NT2/D1 (cell line): ENCODE data around the gene PMIS2.

Experiments
- DNase-seq: peaks from one replicate; pipeline ENCODE4 v3.0.0-alpha.2; 2011; ENCODE audit warnings: low read depth, low spot score
- H3K27me3 ChIP-seq: 2 replicates; pipeline ENCODE4 v1.6.0; 2011; ENCODE audit warnings: mild to moderate bottlenecking; ENCODE audit not compliant: insufficient read length, insufficient read depth
- H3K36me3 ChIP-seq: 2 replicates; pipeline ENCODE4 v1.6.1; 2011; ENCODE audit warnings: mild to moderate bottlenecking, low read length, mixed read lengths; ENCODE audit not compliant: insufficient read depth, insufficient read length
- H3K4me1 ChIP-seq: 2 replicates; pipeline ENCODE4 v1.5.1; 2011; ENCODE audit not compliant: insufficient read depth, insufficient read length
- H3K4me3 ChIP-seq: 2 replicates; pipeline ENCODE4 v1.5.1; 2011; ENCODE audit warnings: low read depth; ENCODE audit not compliant: insufficient read length
- H3K9ac ChIP-seq: 2 replicates; pipeline ENCODE4 v1.6.0; 2011; ENCODE audit warnings: low read depth; ENCODE audit not compliant: insufficient read length
- H3K9me3 ChIP-seq: 2 replicates; pipeline ENCODE4 v1.5.1; 2011; ENCODE audit warnings: mild to moderate bottlenecking, low read length; ENCODE audit not compliant: insufficient read depth
- SUZ12 ChIP-seq: IDR thresholded peaks from 2 replicates; pipeline ENCODE4 v1.6.1; 2011; ENCODE audit not compliant: insufficient read length, insufficient read depth; ENCODE audit errors: extremely low read depth
- YY1 ChIP-seq: IDR thresholded peaks from 2 replicates; pipeline ENCODE4 v1.6.1; 2011; ENCODE audit not compliant: insufficient read length, insufficient read depth
- ZNF274 ChIP-seq: IDR thresholded peaks from 2 replicates; pipeline ENCODE4 v1.6.1; 2011; ENCODE audit warnings: mild to moderate bottlenecking, low read depth, low read length

Gene PMIS2

DNA sequence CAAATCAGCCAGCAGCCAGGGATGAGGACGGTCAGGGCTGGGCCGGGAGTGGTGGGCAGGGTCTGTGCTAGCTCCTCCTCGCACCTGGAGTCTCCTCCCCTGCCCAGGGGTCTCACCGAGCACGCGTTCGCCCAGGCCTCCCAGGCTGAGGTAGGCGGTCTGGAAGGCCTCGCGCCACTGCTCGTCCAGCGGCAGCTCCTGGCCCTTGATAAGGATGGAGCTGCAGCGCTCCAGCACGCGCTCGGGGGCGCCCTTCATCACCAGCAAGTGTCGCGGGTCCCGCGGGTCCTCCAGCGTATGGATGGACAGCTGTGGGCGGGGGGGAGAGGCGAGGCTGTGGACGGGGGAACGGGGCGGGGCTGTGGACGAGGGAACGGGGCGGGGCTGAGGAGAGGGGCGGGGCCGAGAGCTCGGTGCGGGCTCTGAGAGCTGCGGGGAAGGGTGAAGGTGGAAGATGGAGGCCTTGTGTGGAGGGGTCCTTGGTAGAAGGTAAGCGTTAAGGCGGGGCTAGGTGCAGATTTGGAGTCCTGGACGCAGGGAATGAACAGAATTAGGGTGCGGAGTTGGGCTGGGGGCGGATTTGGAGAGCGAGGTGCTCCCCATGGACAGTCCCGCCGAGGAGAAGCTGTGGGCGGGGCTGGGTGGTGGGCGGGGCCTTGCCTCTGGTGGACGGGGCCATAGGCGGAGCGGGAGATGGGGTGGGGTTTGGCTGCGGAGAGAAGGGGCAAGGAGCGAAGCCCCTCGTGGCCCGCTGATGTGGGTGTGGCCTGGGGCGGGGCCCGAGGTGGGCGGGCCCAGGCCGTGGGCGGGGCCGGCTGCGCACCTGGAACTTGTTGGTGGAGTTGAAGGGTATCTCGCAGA, 28.2 kb upstream of the PMIS2 start:
- H3K4me1 ChIP-seq = peaks cover 9% of the 10 kb centered on the region
- H3K27me3 ChIP-seq = peaks cover 19% of the 10 kb centered on the region
- TF ChIP-seq ZNF274 (no peak), YY1 (no peak), SUZ12 (no peak)
- H3K4me3 ChIP-seq = peak overlapping the region; percentile 51
- peak; percentile 75 for DNase-seq
- H3K36me3 ChIP-seq = no peaks in the 10 kb centered on the region
- H3K9ac ChIP-seq = peak overlapping the region; percentile 32
- no peaks in the 10 kb centered on the region for H3K9me3 ChIP-seq

DNA sequence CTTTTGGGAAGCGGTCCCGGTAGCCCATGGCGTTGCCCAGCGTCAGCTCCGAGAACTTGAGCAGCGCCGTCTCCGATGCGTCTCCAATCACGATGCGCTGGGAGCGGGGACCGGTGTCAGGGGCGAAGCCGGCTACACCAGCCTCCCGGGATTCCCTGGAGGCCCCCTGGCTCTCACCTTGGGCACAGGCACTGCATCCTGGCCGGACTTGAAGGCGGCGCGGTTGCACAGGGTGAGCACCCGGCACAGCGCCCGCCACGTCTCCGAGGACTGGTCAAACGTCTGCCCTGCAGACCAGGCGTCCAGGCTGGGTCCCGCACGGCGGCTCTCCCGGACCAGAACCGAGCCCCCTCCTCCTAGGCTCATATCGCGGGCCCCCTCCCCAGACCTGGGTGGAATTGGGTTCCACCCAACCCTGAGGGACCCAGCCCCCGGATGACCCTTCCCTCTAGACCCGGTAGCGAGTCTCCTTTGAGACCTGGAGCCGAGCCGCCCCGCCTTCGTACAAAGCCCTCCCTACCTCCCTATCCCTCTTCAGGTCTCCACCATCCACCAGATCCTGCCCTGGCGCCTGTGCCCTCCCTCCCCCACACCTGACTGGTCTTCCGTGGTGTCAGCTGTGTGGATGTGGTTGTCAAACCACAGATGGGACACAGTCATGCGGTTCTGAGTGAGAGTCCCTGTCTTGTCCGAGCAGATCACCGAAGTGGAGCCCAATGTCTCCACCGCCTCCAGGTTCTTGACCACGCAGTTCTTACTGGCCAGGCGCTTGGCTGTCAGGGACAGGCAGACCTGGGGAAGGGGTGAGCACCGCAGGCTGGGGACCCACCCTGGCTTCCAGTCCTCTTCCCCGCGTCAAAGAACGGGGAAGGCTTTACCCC, 27.3 kb upstream of the PMIS2 start:
- H3K36me3 ChIP-seq = no peaks in the 10 kb centered on the region
- H3K9ac ChIP-seq = peak overlapping the region; percentile 42
- no peaks in the 10 kb centered on the region for H3K9me3 ChIP-seq
- H3K4me1 ChIP-seq = peaks cover 9% of the 10 kb centered on the region
- peak overlapping the region; percentile 32 for H3K4me3 ChIP-seq
- no peak for DNase-seq
- TF ChIP-seq YY1 (no peak), SUZ12 (no peak), ZNF274 (no peak)
- peaks cover 19% of the 10 kb centered on the region for H3K27me3 ChIP-seq

DNA sequence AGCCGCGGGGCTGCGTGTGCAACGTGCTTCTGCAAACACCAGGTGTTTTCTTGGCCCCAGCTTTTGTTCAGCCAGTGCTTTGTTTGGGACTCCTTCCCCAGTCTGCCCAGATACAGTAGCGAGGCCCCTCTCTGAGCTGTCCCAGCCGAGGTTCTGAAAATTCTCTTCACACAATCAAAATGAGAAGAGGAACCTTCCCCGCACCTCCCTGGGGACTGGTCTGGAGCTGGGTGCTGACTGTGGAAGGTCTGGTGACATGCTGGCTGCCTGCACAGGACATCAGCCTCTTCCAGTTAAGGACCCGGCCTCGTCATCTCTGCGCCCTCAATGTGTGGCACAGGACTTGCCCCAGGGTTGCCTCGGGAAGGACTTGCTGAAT, 26.7 kb upstream of the PMIS2 start:
- Histone ChIP-seq H3K9me3 (no peaks in the 10 kb centered on the region), H3K4me1 (peaks cover 9% of the 10 kb centered on the region), H3K9ac (no peak overlapping the region), H3K27me3 (peaks cover 19% of the 10 kb centered on the region), H3K36me3 (no peaks in the 10 kb centered on the region), H3K4me3 (no peak overlapping the region)
- no peak for DNase-seq
- TF ChIP-seq SUZ12 (no peak), YY1 (no peak), ZNF274 (no peak)

DNA sequence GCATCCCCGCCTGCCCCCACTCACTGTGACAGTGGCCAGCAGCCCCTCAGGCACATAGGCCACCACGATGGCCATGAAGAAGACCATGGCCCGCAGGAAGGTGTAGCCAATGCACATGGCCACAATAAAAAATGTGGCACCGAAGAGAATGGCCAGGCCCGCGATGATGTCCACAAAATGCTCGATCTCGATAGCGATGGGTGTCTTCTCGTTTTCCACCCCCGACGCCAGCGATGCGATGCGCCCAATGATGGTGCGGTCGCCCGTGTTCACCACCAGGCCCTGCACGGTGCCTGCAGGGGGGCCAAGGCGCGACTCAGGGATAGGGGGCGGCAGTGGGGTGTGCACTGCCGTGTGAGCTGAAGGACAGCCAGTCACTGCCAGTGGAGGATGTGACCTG, 26.2 kb upstream of the PMIS2 start:
- Histone ChIP-seq H3K4me1 (peaks cover 9% of the 10 kb centered on the region), H3K36me3 (no peaks in the 10 kb centered on the region), H3K9ac (no peak overlapping the region), H3K9me3 (no peaks in the 10 kb centered on the region), H3K4me3 (no peak overlapping the region), H3K27me3 (peaks cover 19% of the 10 kb centered on the region)
- TF ChIP-seq SUZ12 = no peak
- TF ChIP-seq ZNF274 = no peak
- TF ChIP-seq YY1 = no peak
- no peak for DNase-seq

DNA sequence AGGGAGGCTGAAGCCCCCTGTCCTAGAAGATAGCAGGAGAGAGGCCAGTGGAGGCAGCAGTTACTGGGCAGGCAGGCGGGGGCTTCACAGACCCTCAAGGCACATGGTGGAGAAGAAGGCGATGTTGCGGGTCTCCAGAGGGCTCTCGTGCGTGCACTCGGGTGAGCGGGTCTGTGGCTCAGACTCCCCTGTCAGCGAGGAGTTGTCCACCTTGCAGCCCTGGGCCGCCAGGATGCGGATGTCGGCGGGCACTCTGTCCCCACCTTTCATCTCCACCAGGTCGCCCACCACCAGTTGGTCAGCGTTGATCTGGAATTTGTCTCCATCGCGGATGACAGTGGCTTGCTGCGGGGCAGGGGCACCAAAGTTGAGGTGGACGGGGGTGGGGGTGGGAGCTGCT, 25.7 kb upstream of the PMIS2 start:
- Histone ChIP-seq H3K36me3 (no peaks in the 10 kb centered on the region), H3K9ac (no peak overlapping the region), H3K27me3 (peaks cover 19% of the 10 kb centered on the region), H3K4me1 (peaks cover 9% of the 10 kb centered on the region), H3K9me3 (no peaks in the 10 kb centered on the region), H3K4me3 (no peak overlapping the region)
- TF ChIP-seq YY1 (no peak), SUZ12 (no peak)
- no peak for DNase-seq

DNA sequence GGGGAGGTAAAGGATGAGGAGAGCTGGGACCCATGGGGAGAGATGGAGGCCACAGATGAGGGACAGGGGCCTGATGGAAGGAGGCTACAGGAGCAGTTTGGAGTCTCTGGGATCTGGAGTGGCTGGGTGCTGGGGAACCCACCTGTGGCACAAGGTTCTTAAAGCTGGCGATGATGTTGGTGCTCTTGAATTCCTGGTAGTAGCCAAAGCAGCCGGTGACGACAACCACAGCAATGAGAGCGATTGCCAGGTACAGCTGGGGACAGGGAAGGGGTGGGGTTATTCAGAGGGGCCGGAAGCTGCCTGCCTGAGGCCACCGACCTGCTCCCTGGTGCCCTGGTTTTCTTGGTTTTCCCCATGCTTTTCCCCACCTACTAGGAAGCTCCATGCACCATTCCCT, 25.3 kb upstream of the PMIS2 start:
- Histone ChIP-seq H3K9ac (no peak overlapping the region), H3K36me3 (no peaks in the 10 kb centered on the region), H3K9me3 (no peaks in the 10 kb centered on the region), H3K4me1 (peaks cover 9% of the 10 kb centered on the region), H3K27me3 (peaks cover 19% of the 10 kb centered on the region), H3K4me3 (no peak overlapping the region)
- no peak for TF ChIP-seq SUZ12
- no peak for TF ChIP-seq YY1
- no peak for TF ChIP-seq ZNF274
- no peak for DNase-seq

DNA sequence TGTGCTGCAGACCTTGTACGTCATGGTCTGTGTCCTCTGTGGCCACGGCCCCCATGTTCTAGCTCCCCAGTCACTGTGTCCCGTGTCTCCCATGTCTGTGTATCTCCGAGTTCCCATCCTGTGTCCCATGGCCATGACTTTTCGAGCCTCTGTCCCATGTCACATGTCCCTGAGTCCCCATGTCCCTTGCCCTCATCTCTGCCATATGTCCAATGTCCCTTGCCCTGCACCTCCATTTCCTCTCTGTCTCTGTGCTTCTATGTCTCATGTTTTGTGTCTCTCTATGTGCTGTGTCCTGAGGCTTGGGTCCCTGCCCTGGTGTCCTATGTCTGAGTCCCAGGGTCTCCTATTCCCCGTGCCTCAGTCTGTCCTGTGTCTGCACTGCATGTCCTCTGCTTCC, 24.5 kb upstream of the PMIS2 start:
- H3K4me1 ChIP-seq = peaks cover 9% of the 10 kb centered on the region
- no peak for DNase-seq
- H3K9ac ChIP-seq = no peak overlapping the region
- TF ChIP-seq ZNF274 (no peak), YY1 (no peak), SUZ12 (no peak)
- H3K36me3 ChIP-seq = no peaks in the 10 kb centered on the region
- H3K4me3 ChIP-seq = no peak overlapping the region
- no peaks in the 10 kb centered on the region for H3K9me3 ChIP-seq
- peaks cover 14% of the 10 kb centered on the region for H3K27me3 ChIP-seq
